AML-193 (cell line): ENCODE data around the gene CPPED1.
"Not testable (repeated sequence)": the region's sequence is repeated elsewhere in the genome, so short reads cannot be mapped to it uniquely, and the experiment has no call there.

Source experiments
- DNase-seq, 2 experiments: peaks; one replicate each; lab custom pipeline; 2025; lab: John Stamatoyannopoulos, UW

CPPED1 gene

GRCh38 chr16:12766208-12766607, 37.5 kb downstream of the CPPED1 start:
- DNase-seq: not testable (repeated sequence)

GRCh38 chr16:12764813-12765488, 38.7 kb downstream of the CPPED1 start:
- DNase-seq: no peak

GRCh38 chr16:12763517-12763916, 40.2 kb downstream of the CPPED1 start:
- no peak for DNase-seq

GRCh38 chr16:12760819-12761611, 42.7 kb downstream of the CPPED1 start:
- DNase-seq: no peak

GRCh38 chr16:12758670-12759558, 44.8 kb downstream of the CPPED1 start:
- no peak for DNase-seq

GRCh38 chr16:12758031-12758669, 45.5 kb downstream of the CPPED1 start:
- no peak for DNase-seq

- no peak for DNase-seq
Measured at GRCh38 chr16:12757546-12757945, 46.1 kb downstream of the CPPED1 start.

- DNase-seq: no peak
Measured at GRCh38 chr16:12754824-12755543, 48.7 kb downstream of the CPPED1 start.

GRCh38 chr16:12753203-12754023, 50.3 kb downstream of the CPPED1 start:
- no peak for DNase-seq

- no peak for DNase-seq
Measured at GRCh38 chr16:12752159-12752558, 51.5 kb downstream of the CPPED1 start.

- DNase-seq: no peak
Measured at GRCh38 chr16:12750554-12750918, 53.2 kb downstream of the CPPED1 start.

GRCh38 chr16:12749076-12749475, 54.6 kb downstream of the CPPED1 start:
- no peak for DNase-seq

GRCh38 chr16:12747827-12748226, 55.9 kb downstream of the CPPED1 start:
- no peak for DNase-seq

- DNase-seq: no peak
Measured at GRCh38 chr16:12747261-12747660, 56.4 kb downstream of the CPPED1 start.

GRCh38 chr16:12744860-12745259, 58.8 kb downstream of the CPPED1 start:
- DNase-seq: no peak

- DNase-seq: no peak
Measured at GRCh38 chr16:12742741-12743140, 60.9 kb downstream of the CPPED1 start.

GRCh38 chr16:12740986-12741610, 62.6 kb downstream of the CPPED1 start:
- no peak for DNase-seq

- DNase-seq: no peak
Measured at GRCh38 chr16:12739738-12740137, 63.9 kb downstream of the CPPED1 start.

- DNase-seq: no peak
Measured at GRCh38 chr16:12737563-12737962, 66.1 kb downstream of the CPPED1 start.

GRCh38 chr16:12735805-12736204, 67.9 kb downstream of the CPPED1 start:
- DNase-seq: no peak
